H1 (cell line): ENCODE measurements around the gene FADS2. TPM values are rescaled to one million over a fixed set of nuclear protein-coding genes. Genes with fewer than 3 reads are reported as not detected.

Experiments used
- ASH2L ChIP-seq: fragments of 200-600, 300-600 bp; sonication (generic); IDR thresholded peaks from one replicate; pipeline ENCODE4 v1.7.1; 2017; ENCODE audit warnings: low read length
- CBX5 ChIP-seq: fragments of 300-800, 300-1000 bp; sonication (generic); IDR thresholded peaks from 2 replicates; pipeline ENCODE4 v1.7.1; 2016; ENCODE audit warnings: antibody characterized with exemption, low read length, low read depth
- CTCF ChIP-seq, 3 experiments: IDR thresholded peaks; 1 replicate in 2 of 3; 2 replicates in 1 of 3; pipeline versions ENCODE4 v1.5.1 to v1.6.1; 2011; ENCODE audit warnings: low read length in 3 of 3, mild to moderate bottlenecking in 3 of 3, inconsistent platforms in 2 of 3, low read depth in 1 of 3, moderate library complexity in 1 of 3; ENCODE audit not compliant: insufficient read depth in 1 of 3; ENCODE audit errors: control extremely low read depth in 1 of 3
- GABPA ChIP-seq: IDR thresholded peaks from 2 replicates; pipeline ENCODE4 v1.6.1; 2011; ENCODE audit warnings: mild to moderate bottlenecking, low read length, moderate library complexity, borderline replicate concordance; ENCODE audit not compliant: insufficient read depth
- SIX5 ChIP-seq: IDR thresholded peaks from 2 replicates; pipeline ENCODE4 v1.6.1; 2011; ENCODE audit warnings: mild to moderate bottlenecking, low read depth, low read length
- YY1 ChIP-seq: IDR thresholded peaks from 2 replicates; pipeline ENCODE4 v1.6.1; 2011; ENCODE audit warnings: low read depth, mild to moderate bottlenecking, low read length
- polyA plus RNA-seq, 7 experiments: library from polyadenylated mRNA; depleted of rRNA in 3 of 7; stranded (reverse) in 5 of 7; unstranded in 2 of 7; fragments of >200 nt in 5 of 7; fragments of 200-250 nt in 2 of 7; gene quantifications; 1 replicate in 5 of 7; 2 replicates in 1 of 7; 4 replicates in 1 of 7; pipeline versions ENCODE4 v1.2.1 to v1.2.3, GENCODE V29; 2011 to 2013; ENCODE audit warnings: missing spikeins in 2 of 7, mixed read lengths in 2 of 7
- total RNA-seq: library from RNA; stranded (reverse); fragmentation: NEBNext Ultra II Directional; extraction: Animal tissue kit (Norgen Biotek cat#: 25700); gene quantifications from 2 replicates; pipeline ENCODE4 v1.2.1, GENCODE V29; 2021

FADS2 gene
- total and polyA plus RNA-seq, 2 of the 8 experiments (the other 6 are each of a cell fraction or from before 2014, with no cell fraction given) = 499 to 701 TPM

- TF ChIP-seq SIX5 = no peak
- no peak for TF ChIP-seq ASH2L
- no peak for TF ChIP-seq CBX5
- TF ChIP-seq GABPA = no peak
- TF ChIP-seq YY1 = no peak
- TF ChIP-seq CTCF (IDR thresholded peaks at IDR 0.05; ENCODE audit: control extremely low read depth in 1 of 3, insufficient read depth in 1 of 3, low read depth in 1 of 3, low read length in 3 of 3) = peak in 2 of 3 experiments; percentile 6 to 9; a peak in 2 of 4 replicates
- TF ChIP-seq, all 59 proteins: peak for 7
Observed at GRCh38 chr11:61791737-61792309, 36.3 kb upstream of the FADS2 start (continued).
